ENCODE measurements around the gene MPP3.
"Not testable (repeated sequence)": the region's sequence is repeated elsewhere in the genome, so short reads cannot be mapped to it uniquely, and the experiment has no call there.

Gene MPP3

DNA sequence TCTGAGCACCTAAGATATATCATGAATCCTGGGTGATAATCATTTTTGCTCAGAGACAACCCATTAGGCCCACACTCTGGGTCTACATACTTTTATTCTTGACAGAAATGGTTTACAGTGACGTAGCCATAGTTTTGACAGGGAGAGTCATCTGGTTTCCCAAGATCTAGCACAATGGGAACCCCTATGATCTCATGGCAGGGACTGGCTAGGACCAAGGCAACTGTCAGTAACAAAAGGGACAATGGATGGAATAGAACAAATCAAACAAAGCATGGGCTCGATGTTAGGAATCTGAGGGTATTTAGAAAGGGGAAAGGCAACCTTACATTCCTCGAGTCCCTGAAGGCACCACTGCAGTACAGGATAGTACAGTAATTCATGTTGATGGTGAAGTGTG, 32.2 kb downstream of the MPP3 start:
- DNase-seq = no peak

DNA sequence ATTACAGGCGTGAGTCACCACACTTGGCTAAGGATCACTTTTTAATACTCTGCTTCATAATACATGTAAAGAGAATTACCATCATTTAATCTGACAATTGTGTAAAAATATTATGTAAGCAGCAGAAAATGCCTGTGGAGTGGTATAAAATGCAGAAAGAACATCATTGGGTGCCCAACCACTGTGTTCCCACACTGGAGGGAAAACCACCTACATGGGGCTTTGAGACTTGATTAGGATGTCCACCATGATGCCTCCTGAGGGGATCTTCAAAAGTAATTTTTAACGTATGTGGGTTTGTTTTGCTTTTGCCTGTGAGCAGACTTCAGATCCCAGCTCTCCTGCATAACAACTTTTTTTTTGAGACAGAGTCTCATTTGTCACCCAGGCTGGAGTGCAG, 33.9 kb downstream of the MPP3 start:
- no peak for DNase-seq

DNA sequence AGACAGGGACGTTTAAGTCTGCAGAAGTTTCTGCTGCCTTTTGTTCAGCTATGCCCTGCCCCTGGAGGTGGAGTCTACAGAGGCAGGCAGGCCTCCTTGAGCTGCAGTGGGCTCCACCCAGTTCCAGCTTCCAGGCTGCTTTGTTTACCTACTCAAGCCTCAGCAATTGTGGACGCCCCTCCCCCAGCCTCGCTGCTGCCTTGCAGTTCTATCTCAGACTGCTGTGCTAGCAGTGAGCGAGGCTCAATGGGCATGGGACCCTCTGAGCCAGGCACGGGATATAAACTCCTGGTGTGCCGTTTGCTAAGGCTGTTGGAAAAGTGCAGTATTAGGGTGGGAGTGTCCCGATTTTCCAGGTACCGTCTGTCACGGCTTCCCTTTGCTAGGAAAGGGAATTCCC, 34.9 kb downstream of the MPP3 start:
- not testable (repeated sequence) for DNase-seq

DNA sequence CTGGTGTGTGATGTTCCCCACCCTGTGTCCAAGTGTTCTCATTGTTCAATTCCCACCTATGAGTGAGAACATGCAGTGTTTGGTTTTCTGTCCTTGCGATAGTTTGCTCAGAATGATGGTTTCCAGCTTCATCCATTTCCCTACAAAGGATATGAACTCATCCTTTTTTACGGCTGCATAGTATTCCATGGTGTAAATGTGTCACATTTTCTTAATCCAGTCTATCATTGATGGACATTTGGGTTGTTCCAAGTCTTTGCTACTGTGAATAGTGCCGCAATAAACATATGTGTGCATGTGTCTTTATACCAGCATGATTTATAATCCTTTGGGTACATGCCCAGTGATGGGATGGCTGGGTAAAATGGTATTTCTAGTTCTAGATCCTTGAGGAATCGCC, 40.3 kb downstream of the MPP3 start:
- not testable (repeated sequence) for DNase-seq

DNA sequence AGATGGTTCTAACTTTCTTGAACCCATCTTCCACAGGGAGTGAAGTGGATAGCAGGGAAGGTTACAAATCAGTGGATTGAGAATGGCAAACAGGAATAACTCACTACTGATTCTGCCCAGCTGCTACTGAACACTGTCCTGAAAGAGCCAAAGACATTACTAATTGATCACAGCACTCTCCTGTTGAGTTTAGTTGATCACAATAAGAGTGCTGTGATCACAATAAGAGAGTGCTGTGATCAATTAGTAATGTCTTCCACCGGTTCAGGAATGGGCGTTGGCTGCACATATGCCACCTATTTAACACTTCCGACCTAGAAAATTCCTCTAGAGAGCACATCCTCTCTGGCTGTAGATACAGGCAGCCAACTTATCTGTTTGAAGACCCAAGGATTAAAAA, 41.4 kb downstream of the MPP3 start:
- DNase-seq = no peak

DNA sequence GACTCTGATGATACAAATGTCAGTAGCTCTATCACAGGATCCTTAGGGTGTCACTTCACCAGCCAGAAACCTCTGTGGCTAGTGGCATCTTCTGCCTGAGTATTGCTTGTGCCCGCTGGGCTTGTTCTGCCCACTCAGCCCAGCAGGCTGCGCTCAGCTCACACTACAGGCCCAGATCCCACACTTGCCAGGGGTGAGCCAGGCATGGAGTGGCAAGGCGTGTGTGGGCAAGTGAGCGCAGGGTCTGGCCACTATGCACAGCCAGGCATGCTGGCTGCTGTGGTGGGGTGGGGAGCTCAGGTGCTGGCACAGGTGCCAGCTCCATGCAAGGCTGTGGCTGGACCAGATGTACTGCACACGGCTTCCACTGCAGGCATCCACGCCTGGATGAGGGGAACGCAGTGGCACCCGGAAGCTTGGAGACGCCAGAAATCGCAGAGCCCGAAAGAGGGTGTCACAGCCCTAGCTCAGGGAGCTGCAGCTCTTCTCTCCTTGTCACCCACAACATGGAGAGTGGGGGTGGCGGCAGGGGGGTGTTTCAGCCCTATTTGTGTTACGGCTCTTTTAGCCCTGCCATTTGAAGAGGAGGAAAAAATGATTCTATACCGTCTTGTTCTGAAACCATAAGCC, 42.5 kb downstream of the MPP3 start:
- DNase-seq = no peak

DNA sequence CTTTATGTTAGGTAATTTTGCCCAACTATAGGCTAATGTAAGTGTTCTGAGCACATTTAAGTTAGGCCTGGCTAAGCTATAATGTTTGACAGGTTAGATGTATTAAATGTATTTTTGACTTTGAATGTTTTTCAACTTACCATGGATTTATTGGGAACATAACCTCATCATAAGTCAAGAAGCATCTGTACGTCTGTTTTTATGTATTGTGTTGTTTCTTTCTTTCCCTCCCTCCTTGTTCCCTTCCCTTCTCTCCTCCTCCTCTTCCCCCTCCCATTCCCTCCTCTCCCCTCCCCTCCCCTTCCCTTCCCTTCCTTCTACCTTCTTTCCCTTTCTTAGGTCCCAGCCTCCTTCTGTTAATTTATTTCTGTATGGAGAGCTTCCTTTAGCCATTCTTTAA, 43.5 kb downstream of the MPP3 start:
- DNase-seq = no peak

DNA sequence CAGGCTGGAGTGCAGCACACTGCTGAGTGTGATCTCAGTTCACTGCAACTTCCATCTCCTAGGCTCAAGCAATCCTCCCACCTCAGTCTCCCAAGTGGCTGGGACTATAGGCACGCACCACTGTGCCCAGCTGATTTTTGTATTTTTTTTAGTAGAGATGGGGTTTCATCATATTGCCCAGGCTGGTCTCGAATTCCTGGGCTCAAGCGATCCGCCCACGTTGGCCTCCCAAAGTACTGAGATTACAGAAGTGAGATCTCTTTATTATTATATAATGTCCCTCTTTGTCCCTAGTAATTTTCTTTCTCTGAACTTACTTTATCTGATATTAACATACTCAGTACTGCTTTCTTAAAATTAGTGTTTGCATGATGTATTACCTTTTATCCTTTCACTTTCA, 44.4 kb downstream of the MPP3 start:
- DNase-seq = no peak

DNA sequence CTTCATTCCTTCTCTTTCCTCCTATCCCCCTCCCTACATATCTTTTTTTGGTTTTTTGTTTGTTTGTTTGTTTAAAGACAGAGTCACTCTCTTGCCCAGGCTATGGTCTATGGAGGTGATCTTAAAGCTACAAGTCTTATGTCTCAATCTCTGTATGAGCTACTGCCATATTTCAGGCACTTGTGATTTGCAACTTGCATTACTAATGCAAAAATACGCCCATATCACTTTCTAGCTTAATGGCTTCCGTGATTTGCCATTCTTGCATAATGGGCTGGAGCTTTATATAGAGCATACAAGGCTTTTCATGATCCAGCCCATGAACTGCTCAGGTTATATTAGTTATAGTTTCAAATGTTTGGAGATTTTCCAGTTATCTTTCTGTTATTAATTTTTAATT, 45.2 kb downstream of the MPP3 start:
- DNase-seq = no peak

DNA sequence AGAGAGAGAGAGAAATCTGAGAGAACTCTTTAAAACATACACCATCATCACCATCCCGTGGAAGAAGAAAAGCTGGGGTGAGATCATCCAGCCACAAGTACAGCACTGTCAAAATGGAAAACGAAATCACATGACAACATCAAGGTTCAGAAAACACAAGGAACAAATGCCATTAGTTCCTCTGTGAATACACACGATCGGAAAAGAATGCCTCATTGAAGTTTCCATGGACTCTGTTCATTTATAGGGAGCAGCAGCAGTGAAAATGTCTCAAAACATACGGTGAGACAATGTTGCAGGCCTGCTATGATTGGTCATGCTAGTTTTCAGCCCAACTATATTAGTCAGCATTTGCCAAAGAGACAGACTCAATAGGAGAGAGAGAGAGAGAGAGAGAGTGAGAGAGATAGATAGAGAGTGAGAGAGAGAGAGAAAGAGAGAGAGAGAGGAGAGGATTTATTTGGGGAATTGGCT, 48.3 kb downstream of the MPP3 start:
- DNase-seq = no peak

DNA sequence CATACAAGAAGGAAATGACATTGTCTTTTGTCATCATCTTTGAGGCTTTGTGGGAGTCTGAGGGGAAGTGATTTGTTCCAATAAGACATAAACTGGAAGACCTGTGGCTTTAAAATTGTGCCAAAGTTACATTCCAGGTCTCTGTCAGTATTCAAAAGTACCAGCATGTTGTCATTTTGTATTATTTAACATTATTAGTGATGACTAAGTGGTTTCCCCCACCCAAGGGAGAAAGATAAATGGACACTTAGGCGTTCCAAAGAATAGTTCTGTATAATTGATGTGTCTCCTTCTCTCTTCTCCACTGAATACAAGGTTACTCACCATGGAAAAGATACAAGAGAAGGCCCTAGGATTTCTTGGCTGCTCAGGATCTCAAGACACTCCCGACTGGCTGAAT, 48.9 kb downstream of the MPP3 start:
- no peak for DNase-seq

DNA sequence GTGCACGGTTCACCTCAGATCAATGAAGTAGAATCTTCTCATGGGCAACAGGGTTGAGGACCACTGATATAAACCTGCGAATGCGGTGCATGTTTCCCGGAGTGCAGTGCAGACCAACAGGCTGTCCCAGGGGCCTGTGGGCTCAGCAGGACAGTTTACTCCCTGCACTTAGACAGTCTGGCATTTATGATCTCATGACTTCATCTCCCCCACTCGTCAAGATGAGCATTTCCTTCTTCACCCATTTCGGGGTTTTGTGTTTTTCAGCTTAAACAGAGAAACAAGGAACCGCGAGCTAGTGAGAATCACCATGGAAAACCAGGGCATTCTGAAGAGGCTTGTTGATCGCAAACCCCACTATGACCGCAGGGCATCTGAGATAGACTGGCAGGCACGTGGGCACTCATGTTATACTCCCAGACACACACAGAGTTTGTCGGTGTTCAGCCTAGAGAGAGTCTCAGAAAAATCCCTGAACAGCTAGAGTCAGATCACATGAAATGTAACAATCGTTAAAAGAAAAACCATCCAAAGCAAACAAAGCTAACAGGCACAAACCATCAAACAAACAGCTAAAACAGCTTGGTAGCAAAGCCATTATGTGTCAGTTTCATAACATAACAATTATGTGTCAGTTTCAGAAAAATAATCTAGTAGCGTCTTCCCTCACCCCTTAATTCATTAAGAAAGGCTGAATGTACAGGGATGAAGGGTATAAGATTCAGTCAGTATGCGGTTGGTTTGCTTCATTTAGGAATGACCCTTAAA, 49.8 kb downstream of the MPP3 start:
- DNase-seq = no peak

DNA sequence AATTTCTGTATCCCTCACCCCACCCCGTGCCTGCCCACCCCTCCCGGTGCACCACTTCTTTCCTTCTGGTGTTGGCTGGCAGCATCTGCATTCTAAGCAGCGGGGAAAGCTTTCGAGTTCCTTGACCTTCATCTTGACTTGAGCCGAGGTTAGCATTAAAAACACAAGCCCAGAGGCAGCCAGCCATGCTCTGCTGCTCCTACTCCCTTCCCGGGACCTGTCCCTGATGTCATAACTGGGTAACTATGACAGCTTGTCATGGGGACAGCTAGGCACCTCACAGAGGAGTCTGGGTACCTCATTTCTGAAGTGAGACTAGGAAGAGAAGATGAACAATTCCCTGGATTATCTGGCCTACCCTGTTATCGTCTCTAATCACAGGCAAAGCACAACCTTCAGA, 52.8 kb downstream of the MPP3 start, which contains the start of gene CFAP97D1:
Gene CFAP97D1, plus strand, starts transcription at position 301 of the 400 bp plus-strand sequence. Its CDS starts 28 bp downstream, at position 329.
- no peak for DNase-seq

DNA sequence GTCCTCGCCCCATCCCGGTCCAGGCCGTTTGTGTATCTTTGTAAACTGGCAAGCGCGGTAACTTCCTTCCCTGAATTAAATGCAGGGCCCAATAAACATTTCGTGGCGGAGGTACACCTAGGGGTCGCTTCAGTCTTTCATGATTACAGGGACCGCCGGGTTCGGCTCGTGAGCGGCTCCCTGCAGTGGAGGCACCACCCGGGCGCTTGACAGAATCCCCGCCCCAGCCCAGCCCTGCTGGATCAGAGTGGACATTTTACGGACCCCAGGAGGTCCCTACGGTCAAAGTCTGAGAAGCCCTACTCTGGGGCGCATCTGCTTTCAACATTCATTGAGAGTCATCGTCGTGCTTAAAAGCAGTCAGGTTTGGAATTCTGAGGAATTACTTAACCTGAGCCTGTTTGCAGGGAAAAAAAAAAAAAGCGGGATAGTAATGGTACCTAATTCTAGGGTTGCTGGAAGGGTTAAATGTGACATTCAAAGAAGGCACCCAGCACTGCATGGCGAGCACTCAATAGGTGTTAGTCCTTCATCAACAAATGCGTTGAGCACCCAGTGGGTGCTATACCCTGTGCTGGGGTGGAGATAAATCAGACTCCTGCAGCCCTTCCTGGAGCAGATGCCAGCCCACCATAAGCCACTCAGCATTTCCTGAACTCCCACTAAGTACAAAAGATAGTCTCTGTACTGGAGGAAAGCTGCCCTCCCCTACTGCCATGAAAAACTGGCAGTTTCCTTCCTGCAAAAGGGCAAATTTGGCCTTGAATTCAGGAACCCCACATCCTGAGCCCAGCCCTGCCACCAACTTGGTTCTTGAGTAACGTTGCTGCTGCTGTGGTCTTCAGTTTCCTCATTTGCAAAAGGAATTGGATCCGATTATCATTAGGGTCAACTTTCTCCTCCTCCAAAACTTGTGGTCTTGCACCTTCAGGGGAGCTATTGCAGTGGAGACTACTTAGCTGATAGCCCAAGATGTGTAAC, 53.5 kb downstream of the MPP3 start:
- no peak for DNase-seq

DNA sequence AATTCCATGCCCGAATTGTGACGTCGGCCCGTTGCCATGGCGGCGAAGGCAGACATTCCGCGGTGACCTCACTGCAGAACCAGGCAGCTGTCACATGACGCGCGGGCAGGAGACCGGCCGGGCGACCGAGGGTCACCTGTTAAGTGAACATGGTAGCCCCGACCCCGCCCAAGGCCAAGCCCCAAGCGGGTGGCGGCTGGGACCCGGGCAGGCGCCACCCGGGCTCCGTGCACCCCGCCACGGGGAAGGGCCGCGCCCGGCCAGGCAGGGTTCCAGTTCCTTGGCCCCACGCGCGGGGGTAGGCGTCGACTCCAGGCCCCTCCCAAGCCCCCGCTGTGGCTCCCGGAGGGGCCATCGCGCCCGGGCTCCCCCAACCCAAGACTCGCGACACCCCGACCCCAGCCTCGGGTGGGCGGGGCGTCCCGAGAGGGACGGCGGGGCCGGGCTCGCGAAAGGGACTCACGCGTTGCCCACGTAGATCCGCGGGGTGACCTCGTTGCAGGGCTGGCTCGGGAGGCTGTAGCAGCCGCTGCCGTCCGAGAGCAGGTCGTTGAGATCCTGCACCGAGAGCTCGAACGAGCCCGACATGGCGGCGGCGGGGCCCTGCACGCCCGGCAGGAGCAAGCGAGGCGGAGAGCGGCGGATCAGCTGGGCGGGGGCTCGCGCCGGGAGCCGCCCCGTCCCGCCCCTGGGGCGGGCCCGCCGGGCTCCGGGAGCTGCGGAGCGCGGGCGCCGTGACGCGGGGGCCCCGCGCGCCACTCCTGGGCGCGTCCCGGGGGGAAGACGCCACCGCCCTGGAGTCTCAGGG, 54.4 kb downstream of the MPP3 start, which contains the start of gene DUSP3:
Gene DUSP3, minus strand, starts transcription at position 641 of the 808 bp plus-strand sequence. Its CDS starts 53 bp downstream, at position 588.
- DNase-seq = peak; percentile 69

DNA sequence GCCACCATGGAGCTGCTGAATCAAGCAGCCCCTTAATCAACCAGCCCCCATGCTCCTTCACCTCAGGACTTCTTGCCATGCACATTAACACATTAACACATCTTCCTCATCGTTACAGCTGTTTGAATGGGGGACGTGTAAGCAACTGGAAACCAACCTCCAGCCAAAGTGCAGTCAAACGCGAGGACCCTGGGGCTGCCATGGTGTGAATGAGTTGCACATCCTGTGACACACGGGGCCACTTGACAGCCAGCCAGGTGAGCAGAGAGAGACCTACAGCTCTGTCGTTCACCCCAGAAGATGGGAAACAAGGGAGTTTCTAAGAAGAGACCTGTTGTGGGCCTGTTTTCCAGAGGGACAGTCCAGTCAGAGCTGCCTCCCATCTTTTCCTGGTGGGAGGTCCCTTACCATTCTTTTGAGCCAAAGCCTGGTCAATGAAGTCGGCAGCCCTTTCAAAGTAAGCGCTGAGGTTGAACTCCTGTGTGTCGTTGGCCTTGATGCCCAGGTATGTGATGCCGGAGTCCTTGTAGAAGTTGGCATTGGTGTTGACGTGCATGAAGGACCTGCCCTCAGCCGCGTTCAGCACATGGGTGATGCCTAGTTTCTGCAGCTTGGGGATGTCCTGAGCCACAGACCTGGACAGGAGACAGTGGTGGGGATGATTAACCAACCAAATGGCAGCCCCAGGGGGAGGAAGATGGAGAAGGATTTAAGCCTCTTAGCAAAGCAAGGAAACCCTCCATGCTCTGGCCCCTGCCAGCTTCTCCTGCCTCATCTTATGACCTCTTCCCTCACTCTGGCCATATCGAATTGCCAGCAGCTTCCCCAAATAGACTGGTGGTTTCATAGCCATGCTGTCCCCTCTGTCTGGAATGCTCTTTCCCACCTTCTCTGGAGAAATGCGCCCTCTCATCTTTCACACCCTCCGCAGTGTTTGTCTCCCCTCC, 58.4 kb downstream of the MPP3 start:
- DNase-seq = no peak

DNA sequence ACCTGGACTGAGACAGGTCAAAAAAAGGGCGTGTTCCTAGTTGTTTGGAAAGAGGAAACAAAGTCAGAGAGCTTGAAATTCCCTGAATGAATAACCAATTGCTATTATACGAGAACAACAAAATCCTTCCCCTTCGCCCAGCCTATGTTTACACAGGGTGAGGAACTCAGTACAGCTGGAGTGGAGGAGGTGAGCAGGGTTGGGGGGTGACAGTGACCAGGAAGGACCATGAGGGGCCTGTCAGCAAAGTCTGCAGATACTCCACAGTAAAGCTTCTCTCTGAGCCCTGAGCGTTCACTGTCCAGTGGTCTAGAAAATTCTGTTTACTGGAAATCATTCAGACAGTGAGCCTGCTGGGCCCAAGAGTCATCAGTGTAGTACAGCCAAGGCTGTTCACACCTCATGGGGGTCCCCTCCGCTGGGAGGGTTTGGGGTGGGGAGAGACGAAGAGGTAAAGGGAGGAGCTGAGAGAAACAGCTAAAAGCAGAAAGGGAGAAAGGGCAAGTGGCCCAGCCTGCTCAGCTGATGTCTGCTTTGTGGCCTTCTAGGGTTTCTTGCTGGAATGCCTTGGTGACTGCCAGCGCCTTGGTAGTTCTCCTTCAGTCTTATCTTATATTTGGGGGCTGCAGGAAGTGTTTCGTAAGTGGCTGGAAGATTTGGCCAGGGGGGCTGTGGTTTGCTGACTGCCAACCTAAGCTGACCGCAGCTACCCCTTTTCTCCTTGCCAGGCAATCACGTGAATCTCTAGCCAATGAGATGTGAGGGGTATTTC, 59.9 kb downstream of the MPP3 start:
- DNase-seq = no peak

DNA sequence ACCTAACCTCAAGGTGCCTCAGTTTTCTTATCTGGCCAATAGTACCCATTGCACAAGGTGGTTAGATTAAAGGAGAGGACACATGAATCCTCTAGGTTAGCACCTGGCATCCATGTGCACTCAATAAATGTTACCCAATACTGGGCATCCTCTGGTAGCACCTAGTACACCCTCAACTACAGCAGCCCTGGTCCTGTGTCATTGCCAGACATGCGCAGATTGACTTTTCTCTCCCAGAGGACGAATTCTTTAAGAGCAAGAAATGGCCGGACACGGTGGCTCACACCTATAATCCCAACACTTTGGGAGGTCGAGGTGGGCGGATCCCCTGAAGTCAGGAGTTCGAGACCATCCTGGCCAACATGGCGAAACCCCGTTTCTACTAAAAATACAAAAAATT, 61.5 kb downstream of the MPP3 start:
- DNase-seq = no peak

DNA sequence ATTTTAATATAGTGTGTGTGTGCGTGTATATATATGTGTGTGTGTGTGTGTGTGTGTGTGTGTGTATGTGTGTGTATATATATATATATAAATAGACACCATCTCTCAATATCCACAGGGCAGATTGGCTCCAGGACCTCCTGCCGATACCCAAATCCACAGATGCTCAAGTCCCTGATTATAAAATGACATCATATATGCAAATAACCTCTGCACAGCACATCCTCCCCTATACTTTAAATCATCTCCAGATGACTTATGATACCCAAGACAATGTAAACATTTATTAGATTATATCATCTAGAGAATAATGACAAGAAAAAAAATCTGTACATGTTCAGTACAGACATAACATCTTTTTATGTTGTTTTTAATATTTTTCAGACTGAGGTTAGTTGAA, 62.0 kb downstream of the MPP3 start:
- DNase-seq = no peak

DNA sequence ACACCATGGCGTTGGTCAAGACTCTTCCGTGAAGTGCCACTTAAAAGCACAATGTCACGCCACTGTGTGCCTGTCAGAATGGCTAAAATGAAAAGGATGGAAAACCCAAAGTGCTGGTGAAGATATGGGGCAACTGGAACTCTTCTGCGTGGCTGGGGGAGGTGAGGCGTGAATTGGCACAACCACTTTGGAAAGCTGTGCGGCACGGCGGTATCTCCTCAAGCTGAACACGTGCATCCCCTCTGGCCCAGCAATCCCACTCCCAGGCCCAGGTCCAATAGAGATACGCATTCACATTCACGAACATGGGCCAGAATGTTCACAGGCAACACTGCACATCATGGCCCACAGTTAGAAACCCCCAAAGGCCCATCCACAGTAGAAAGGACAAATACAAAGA, 63.1 kb downstream of the MPP3 start:
- DNase-seq = no peak
